HG03066 (cell line): ENCODE results near the gene MORC2.

ENCODE experiments used
- ATAC-seq: cut with Tn5 transposase; IDR thresholded peaks from one replicate; pipeline ENCODE4 v1.9.1; 2021; ENCODE audit warnings: low read depth; ENCODE audit not compliant: unreplicated experiment

MORC2 gene

GRCh38 chr22:30876221-30876751 lies 92.3 kb downstream of the MORC2 start:
- no peak for ATAC-seq

DNA sequence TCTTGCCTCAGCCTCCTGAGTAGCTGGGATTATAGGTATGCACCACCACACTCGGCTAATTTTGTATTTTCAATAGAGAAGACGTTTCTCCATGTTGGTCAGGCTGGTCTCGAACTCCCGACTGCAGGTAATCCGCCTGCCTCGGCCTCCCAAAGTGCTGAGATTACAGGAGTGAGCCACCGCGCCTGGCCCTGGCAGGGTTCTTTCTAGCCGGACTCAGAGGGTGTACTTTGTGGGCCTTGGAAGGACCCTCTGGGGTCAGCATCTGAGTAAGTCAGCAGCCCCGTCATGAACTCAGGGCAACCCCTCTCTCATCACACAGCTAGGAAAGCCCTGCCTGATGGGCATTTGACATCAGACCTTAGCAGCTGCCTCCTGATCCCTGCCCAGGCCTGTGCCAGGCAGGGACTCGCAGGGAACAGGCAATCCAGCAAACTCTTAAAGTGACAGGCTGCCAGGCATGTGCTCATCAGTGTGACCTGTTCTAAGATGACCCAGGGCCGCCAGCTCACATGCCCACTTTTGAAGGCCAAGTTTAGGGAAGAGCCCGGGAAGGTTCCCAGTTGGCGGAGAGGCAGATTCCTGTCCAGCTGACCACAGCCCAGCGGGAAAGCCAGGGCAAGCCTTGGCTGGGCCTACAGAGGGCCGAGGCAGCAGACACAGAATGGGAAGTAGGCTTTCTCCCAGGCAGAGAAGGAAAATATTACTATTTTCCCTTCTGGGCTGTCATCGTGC lies 92.9 kb downstream of the MORC2 start:
- ATAC-seq: no peak
